GM19455 (cell line): ENCODE data around the gene PPAT.
"Not testable (repeated sequence)": the region's sequence is repeated elsewhere in the genome, so short reads cannot be mapped to it uniquely, and the experiment has no call there.

Experiments
- ATAC-seq: cut with Tn5 transposase; IDR thresholded peaks from one replicate; pipeline ENCODE4 v1.9.1; 2021; ENCODE audit not compliant: unreplicated experiment

PPAT gene

GRCh38 chr4:56387023-56388001 lies 48.1 kb downstream of the PPAT start, which contains the start of gene AASDH:
TSS of gene AASDH (minus strand) at chr4:56387491. CDS start at chr4:56384299, 3,192 bp downstream.
- peak; percentile 96 for ATAC-seq

GRCh38 chr4:56386091-56386490 lies 49.3 kb downstream of the PPAT start:
- ATAC-seq, result no peak

DNA sequence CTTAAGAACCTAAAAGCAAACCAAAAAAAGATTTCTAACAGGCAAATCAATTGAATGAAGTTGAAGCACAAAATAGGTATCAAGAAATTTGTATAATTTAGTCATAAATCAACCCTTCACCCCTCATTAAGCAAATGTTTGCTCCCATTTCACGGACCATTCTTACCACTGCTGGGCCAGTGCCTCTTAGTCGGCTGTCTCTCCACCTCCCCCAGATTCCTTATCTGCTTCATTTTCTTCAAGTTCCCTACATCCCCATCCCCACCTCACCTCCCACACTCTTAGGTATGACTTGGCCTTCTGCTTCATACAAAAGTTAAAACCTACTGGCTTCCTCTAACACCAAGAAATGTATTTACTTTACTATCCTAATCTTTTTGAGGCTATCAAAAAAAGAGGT lies 60.0 kb downstream of the PPAT start:
- ATAC-seq, result no peak

- no peak for ATAC-seq
Observed at GRCh38 chr4:56374956-56375355, 60.5 kb downstream of the PPAT start.

DNA sequence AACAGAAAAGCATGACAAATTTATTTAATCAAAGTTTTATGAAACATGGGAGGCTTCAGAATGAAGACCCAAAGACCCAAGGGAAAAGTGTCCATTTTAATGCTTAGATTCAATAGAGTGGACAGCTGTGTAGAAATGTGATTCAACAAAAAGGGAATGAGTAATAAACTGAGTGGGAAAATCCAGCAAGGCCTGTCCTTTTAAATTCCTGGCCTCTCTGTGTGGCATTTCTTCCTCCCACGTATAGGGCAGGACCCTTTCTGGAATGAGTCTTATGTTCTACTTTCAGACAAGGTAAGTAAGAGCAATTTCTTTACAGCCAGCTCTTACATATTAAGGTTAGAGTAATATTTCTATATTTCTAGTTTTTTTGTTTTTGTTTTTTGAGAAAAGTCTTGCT lies 62.6 kb downstream of the PPAT start:
- no peak for ATAC-seq

GRCh38 chr4:56371426-56372220 lies 63.8 kb downstream of the PPAT start:
- ATAC-seq, result no peak

- ATAC-seq, result no peak
Observed at GRCh38 chr4:56370377-56370776, 65.0 kb downstream of the PPAT start.

DNA sequence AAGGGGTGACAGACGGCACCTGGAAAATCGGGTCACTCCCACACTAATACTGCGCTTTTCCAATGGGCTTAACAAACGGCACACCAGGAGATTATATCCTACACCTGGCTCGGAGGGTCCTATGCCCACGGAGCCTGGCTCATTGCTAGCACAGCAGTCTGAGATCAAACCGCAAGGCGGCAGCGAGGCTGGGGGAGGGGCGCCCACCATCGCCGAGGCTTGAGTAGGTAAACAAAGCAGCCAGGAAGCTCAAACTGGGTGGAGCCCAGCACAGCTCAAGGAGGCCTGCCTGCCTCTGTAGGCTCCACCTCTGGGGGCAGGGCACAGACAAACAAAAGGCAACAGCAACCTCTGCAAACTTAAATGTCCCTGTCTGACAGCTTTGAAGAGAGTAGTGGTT lies 72.4 kb downstream of the PPAT start:
- not testable (repeated sequence) for ATAC-seq

- ATAC-seq, result no peak
Observed at GRCh38 chr4:56360071-56360470, 75.3 kb downstream of the PPAT start.

DNA sequence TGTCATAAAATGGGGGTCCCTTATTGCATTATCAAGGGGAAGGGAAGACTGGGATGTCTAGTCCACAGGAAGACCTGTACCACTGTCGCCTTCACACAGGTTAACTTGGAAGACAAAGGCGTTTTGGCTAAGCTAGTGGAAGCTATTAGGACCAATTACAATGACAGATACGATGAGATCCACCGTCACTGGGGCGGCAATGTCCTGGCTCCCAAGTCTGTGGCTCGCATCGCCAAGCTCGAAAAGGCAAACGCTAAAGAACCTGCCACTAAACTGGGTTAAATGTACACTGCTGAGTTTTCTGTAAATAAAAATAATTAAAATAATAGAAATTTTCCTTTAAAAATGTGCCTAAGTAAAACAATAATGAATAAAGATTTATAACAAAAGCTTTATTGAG lies 78.8 kb downstream of the PPAT start:
- no peak for ATAC-seq

GRCh38 chr4:56348576-56348975 lies 86.8 kb downstream of the PPAT start:
- no peak for ATAC-seq

DNA sequence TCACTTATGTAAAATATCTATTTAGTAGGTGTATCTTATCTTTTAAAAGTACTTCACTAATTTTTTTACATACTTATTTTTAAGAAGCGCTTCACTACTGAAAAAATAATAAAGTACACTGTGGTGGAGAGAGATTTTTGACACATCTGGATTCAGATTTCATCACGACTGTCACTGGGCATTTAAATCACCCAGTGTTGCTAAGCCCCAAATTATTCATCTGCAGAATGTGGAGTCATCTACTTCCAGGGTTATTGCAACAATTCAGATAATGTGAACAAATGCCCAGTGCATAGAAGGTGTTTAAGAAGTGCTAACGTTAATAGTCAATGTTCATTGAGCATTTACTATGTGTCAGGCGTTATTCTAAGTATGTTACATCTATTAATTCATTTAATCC lies 90.0 kb downstream of the PPAT start:
- ATAC-seq, result no peak
